ENCODE measurements around the gene LGALSL. TPM values are rescaled to one million over a fixed set of nuclear protein-coding genes. Genes with fewer than 3 reads are reported as not detected.

The LGALSL gene
- polyA plus RNA-seq, 1 donor (not counting 4 experiments of a cell fraction or from before 2014, with no cell fraction given): 55.4 TPM

- no peak overlapping the region for H3K27ac ChIP-seq (ENCODE audit: control insufficient read depth, insufficient read depth, low read length)
- H3K4me1 ChIP-seq (ENCODE audit: control insufficient read depth, extremely low read depth, insufficient read depth, low read length): peaks cover 30% of the 10 kb centered on the region
- peaks cover 0 to 1% of the 10 kb centered on the region in 2 experiments for H3K36me3 ChIP-seq (ENCODE audit: control insufficient read depth in 2 of 2, extremely low read depth in 1 of 2, insufficient read depth in 2 of 2, low read length in 2 of 2)
- no peaks in the 10 kb centered on the region for H4K20me1 ChIP-seq (ENCODE audit: control insufficient read depth, extremely low read depth, insufficient read depth, low read length)
- H3K79me2 ChIP-seq (ENCODE audit: control insufficient read depth, insufficient read depth, low read length): peaks cover 2% of the 10 kb centered on the region
- H3K9ac ChIP-seq (ENCODE audit: control insufficient read depth, extremely low read depth, insufficient read depth, low read length): no peak overlapping the region
- no peaks in the 10 kb centered on the region for H3K27me3 ChIP-seq (ENCODE audit: control insufficient read depth, extremely low read depth, insufficient read depth, low read length)
- H2AFZ ChIP-seq (ENCODE audit: control insufficient read depth, low read length): no peak overlapping the region
- dilution Hi-C loops (cut with MboI; ENCODE audit: extremely low pct_ligation_motif_present, low sequenced_read_pairs): no loop called here
- FAIRE-seq: no peak
- TF ChIP-seq EZH2 (IDR thresholded peaks at IDR 0.05; ENCODE audit: low read length) (no peak), CTCF (optimal IDR thresholded peaks at IDR 0.05 in 1 of 3, IDR thresholded peaks at IDR 0.05 in 1 of 3, conservative IDR thresholded peaks at IDR 0.05 in 1 of 3; ENCODE audit: extremely low read depth in 1 of 3, insufficient read depth in 2 of 3, low read length in 3 of 3) (no peak)
- no peaks in the 10 kb centered on the region for H3K9me3 ChIP-seq (ENCODE audit: control insufficient read depth, low read depth, low read length)
- no peak overlapping the region for H3K4me3 ChIP-seq (ENCODE audit: control insufficient read depth in 2 of 3, extremely low read depth in 1 of 3, insufficient read depth in 2 of 3, low read depth in 1 of 3, low read length in 3 of 3)
- H3K9me1 ChIP-seq (ENCODE audit: control insufficient read depth, extremely low read depth, insufficient read depth, low read length): no peaks in the 10 kb centered on the region
- no peak overlapping the region for H3K4me2 ChIP-seq (ENCODE audit: control insufficient read depth, extremely low read depth, insufficient read depth, low read depth, low read length)
- no peak for DNase-seq (ENCODE audit: low read depth, low spot score)
Measured at GRCh38 chr2:64451051-64451450, 2.9 kb upstream of the LGALSL start.

- peak overlapping the region; percentile 86 for H3K9ac ChIP-seq (ENCODE audit: control insufficient read depth, extremely low read depth, insufficient read depth, low read length)
- peak overlapping the region; percentile 74 for H3K4me2 ChIP-seq (ENCODE audit: control insufficient read depth, extremely low read depth, insufficient read depth, low read depth, low read length)
- H3K4me3 ChIP-seq (ENCODE audit: control insufficient read depth in 2 of 3, extremely low read depth in 1 of 3, insufficient read depth in 2 of 3, low read depth in 1 of 3, low read length in 3 of 3): peak overlapping the region; percentile 55 to 77 (median 72)
- no peak for DNase-seq (ENCODE audit: low read depth, low spot score)
- no peaks in the 10 kb centered on the region for H3K9me3 ChIP-seq (ENCODE audit: control insufficient read depth, low read depth, low read length)
- no peaks in the 10 kb centered on the region for H3K9me1 ChIP-seq (ENCODE audit: control insufficient read depth, extremely low read depth, insufficient read depth, low read length)
- peak; percentile 20 for FAIRE-seq
- H2AFZ ChIP-seq (ENCODE audit: control insufficient read depth, low read length): peak overlapping the region; percentile 53
- H3K36me3 ChIP-seq (ENCODE audit: control insufficient read depth in 2 of 2, extremely low read depth in 1 of 2, insufficient read depth in 2 of 2, low read length in 2 of 2): peaks cover 11 to 22% of the 10 kb centered on the region in 2 experiments
- H3K4me1 ChIP-seq (ENCODE audit: control insufficient read depth, extremely low read depth, insufficient read depth, low read length): peaks cover 18% of the 10 kb centered on the region
- no peaks in the 10 kb centered on the region for H4K20me1 ChIP-seq (ENCODE audit: control insufficient read depth, extremely low read depth, insufficient read depth, low read length)
- dilution Hi-C loops (cut with MboI; ENCODE audit: extremely low pct_ligation_motif_present, low sequenced_read_pairs): no loop called here
- no peak for TF ChIP-seq CTCF (optimal IDR thresholded peaks at IDR 0.05 in 1 of 3, IDR thresholded peaks at IDR 0.05 in 1 of 3, conservative IDR thresholded peaks at IDR 0.05 in 1 of 3; ENCODE audit: extremely low read depth in 1 of 3, insufficient read depth in 2 of 3, low read length in 3 of 3)
- TF ChIP-seq EZH2 (IDR thresholded peaks at IDR 0.05; ENCODE audit: low read length): no peak
- H3K79me2 ChIP-seq (ENCODE audit: control insufficient read depth, insufficient read depth, low read length): peaks cover 2% of the 10 kb centered on the region
- peak overlapping the region; percentile 95 for H3K27ac ChIP-seq (ENCODE audit: control insufficient read depth, insufficient read depth, low read length)
- no peaks in the 10 kb centered on the region for H3K27me3 ChIP-seq (ENCODE audit: control insufficient read depth, extremely low read depth, insufficient read depth, low read length)
Measured at GRCh38 chr2:64454386-64455332, 697 bp downstream of the LGALSL start.
